ENCODE results near the gene TRHDE.

Gene TRHDE

DNA sequence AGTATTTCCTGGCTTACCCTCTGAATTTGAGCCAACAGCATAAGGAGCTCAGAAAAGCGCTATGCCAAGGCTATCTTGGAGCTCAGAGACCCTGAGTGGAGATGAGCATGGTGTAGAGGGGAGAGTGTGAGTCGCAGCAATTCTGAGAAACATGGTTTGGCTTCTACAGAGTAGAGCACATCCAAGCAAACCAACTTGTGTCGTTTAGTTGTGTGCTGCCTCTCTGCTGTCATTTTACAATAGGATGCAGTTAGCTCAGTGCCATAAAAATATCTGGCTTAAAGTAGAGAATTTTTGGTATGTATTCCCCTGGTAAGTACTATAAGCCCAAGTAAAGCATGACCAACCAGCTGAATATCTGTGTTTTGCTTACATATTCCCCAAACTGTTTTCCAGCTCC is 249.2 kb downstream of the TRHDE start:
- ATAC-seq: no peak
- Mint-ChIP-seq H3K36me3 (no peaks in the 10 kb centered on the region), H3K4me1 (no peaks in the 10 kb centered on the region), H3K4me3 (no peak overlapping the region), H3K27ac (no peak overlapping the region), H3K9me3 (peaks cover 7% of the 10 kb centered on the region)
- DNase-seq (ENCODE audit: low spot score in 2 of 2): no peak

DNA sequence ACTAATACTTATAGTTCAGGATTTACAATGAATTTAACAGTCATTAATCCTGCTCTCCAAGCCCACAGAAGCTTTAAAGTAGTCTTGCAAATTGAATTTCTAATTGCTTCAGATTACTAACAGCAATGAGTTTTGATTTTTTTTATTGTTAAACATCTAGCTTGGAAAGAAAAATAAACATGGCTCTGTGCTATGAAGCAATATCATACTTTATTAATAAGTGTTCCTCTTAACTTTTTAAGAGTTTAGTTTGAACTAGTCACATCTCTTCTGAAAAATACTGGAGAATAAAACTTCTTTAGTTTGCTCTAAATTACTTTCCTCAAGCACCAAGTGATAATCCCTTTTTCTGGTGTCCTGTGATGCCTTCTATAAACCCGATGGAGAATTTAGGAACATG is 250.2 kb downstream of the TRHDE start:
- no peaks in the 10 kb centered on the region for H3K36me3 Mint-ChIP-seq
- no peak for ATAC-seq
- no peak overlapping the region for H3K4me3 Mint-ChIP-seq
- peaks cover 11% of the 10 kb centered on the region for H3K9me3 Mint-ChIP-seq
- no peaks in the 10 kb centered on the region for H3K4me1 Mint-ChIP-seq
- no peak overlapping the region for H3K27ac Mint-ChIP-seq
- DNase-seq (ENCODE audit: low spot score in 2 of 2): no peak

GRCh38 chr12:72523754-72524153 is 251.6 kb downstream of the TRHDE start:
- Mint-ChIP-seq H3K27ac (no peak overlapping the region), H3K9me3 (peaks cover 11% of the 10 kb centered on the region), H3K4me3 (no peak overlapping the region), H3K4me1 (no peaks in the 10 kb centered on the region), H3K36me3 (no peaks in the 10 kb centered on the region)
- ATAC-seq (no peak), DNase-seq (ENCODE audit: low spot score in 2 of 2) (no peak)

GRCh38 chr12:72535212-72535990 is 263.2 kb downstream of the TRHDE start:
- DNase-seq (ENCODE audit: low spot score in 2 of 2) (no peak), ATAC-seq (no peak)
- no peaks in the 10 kb centered on the region for H3K4me1 Mint-ChIP-seq
- H3K27ac Mint-ChIP-seq: no peak overlapping the region
- no peaks in the 10 kb centered on the region for H3K36me3 Mint-ChIP-seq
- H3K4me3 Mint-ChIP-seq: no peak overlapping the region
- H3K9me3 Mint-ChIP-seq: peaks cover 24% of the 10 kb centered on the region

- DNase-seq (ENCODE audit: low spot score in 2 of 2) (no peak), ATAC-seq (no peak)
- Mint-ChIP-seq H3K4me3 (no peak overlapping the region), H3K4me1 (no peaks in the 10 kb centered on the region), H3K36me3 (no peaks in the 10 kb centered on the region), H3K9me3 (peaks cover 23% of the 10 kb centered on the region), H3K27ac (no peak overlapping the region)
Observed at GRCh38 chr12:72540811-72541210, 268.6 kb downstream of the TRHDE start.

DNA sequence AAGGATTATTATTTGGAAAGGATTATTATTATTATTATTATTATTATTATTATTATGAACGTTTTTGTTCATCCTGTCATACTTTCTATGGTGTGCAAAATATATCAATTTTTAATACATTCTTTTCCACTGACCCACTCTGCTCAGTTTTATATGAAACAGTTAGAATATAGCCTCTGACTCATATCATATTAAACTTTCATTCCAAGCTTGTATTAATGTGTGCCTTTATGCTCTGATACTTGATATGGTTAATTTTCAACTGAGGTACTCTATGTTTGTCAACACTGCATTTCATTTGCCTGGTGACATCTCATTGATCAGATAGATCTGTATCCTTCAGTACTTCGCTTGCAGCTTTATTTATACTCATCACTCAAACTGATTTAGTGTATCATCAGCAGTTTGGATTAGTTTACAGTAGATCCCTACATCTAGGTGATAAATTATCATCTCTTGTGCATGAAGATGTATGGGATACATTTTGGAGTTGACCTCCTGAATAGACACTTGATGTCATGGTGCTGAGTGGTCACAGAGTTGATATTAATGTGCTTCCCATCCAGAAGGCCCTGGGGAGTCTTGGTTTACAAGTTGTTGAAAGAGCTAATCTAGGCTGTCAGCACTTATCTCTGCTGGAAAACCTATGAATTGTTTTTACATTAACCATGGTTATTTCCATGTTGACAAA is 271.8 kb downstream of the TRHDE start:
- peaks cover 13% of the 10 kb centered on the region for H3K9me3 Mint-ChIP-seq
- DNase-seq (ENCODE audit: low spot score in 2 of 2): no peak
- no peak overlapping the region for H3K27ac Mint-ChIP-seq
- ATAC-seq: no peak
- no peaks in the 10 kb centered on the region for H3K36me3 Mint-ChIP-seq
- no peak overlapping the region for H3K4me3 Mint-ChIP-seq
- no peaks in the 10 kb centered on the region for H3K4me1 Mint-ChIP-seq

- H3K4me3 Mint-ChIP-seq: no peak overlapping the region
- H3K27ac Mint-ChIP-seq: no peak overlapping the region
- H3K4me1 Mint-ChIP-seq: no peaks in the 10 kb centered on the region
- no peak for DNase-seq (ENCODE audit: low spot score in 2 of 2)
- ATAC-seq: no peak
- H3K36me3 Mint-ChIP-seq: no peaks in the 10 kb centered on the region
- peaks cover 9% of the 10 kb centered on the region for H3K9me3 Mint-ChIP-seq
Observed at GRCh38 chr12:72546106-72546505, 273.9 kb downstream of the TRHDE start.

DNA sequence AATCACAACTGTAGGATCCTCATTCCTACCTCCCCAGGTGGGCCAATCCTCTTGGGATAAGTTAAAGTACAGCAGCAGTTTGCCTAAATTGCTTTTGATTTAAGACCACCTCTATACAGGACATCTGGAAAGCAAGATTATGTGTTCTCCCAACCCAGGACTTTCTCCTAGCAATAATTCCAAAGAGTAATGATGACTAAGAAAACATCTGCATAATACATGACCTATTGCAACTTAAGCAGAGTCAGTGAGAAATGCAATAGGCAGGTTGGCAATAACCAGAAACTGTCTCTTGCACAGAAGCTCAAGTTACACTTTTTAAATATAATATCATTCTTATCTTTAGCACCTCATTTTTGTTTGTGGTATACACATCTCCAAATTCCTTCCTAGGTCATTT is 275.4 kb downstream of the TRHDE start:
- no peak overlapping the region for H3K4me3 Mint-ChIP-seq
- peaks cover 21% of the 10 kb centered on the region for H3K9me3 Mint-ChIP-seq
- ATAC-seq (no peak), DNase-seq (ENCODE audit: low spot score in 2 of 2) (no peak)
- H3K4me1 Mint-ChIP-seq: no peaks in the 10 kb centered on the region
- H3K36me3 Mint-ChIP-seq: no peaks in the 10 kb centered on the region
- H3K27ac Mint-ChIP-seq: no peak overlapping the region

DNA sequence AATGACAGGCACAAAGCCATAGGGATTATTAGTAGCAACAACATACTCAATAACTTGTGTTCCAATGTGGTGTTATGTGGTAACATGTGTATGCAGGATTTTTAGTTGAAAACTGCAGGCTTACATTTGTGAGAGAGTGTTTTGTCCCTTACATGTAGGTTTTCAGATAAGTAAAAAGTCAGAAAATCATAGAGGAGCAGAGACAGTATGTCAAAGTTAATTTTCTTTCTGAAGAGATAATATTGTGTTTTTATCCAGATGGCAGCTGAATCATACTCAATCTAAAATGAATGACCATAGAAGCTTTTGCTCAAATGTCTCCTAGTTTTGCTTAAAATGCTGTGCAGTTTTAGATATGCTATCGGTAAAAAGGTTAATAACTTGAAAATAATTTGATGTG is 277.0 kb downstream of the TRHDE start:
- no peak for DNase-seq (ENCODE audit: low spot score in 2 of 2)
- ATAC-seq: no peak
- H3K4me3 Mint-ChIP-seq: no peak overlapping the region
- peaks cover 22% of the 10 kb centered on the region for H3K9me3 Mint-ChIP-seq
- no peaks in the 10 kb centered on the region for H3K36me3 Mint-ChIP-seq
- no peak overlapping the region for H3K27ac Mint-ChIP-seq
- no peaks in the 10 kb centered on the region for H3K4me1 Mint-ChIP-seq

DNA sequence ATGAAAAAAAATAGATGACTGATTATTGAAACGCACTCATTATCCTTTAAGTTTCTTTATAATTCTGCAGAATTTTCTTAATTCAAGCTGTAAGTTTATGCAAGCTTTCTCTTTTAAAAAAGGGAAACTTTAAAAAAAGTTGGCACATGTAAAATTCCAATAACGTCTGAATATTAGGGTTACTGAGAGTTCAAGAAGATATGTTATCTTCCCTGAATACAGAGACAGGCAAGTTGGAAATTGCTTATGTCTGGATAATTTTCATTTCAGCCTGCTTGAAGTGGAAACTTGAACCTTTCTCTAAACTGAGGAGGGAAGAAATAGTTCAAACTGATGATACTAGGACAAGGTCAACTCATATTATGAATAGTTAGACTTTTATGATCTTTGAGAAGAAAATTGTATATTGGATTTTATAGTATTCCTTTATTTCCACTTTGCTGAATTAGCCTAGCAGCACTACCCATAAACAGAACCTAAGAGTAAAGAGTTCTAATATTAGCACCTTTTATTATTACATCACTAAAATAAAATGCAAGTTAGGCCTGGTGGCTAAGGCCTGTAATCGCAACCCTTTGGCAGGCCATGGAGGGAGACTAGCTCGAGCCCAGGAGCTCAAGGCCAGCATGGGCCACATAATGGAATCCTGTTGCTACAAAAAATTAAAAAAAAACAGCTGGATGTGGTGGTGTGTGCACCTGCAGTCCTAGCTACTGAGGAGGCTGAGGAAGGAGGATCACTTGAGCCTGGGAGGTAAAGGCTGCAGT is 288.0 kb downstream of the TRHDE start:
- H3K4me1 Mint-ChIP-seq: no peaks in the 10 kb centered on the region
- H3K27ac Mint-ChIP-seq: no peak overlapping the region
- ATAC-seq (no peak), DNase-seq (ENCODE audit: low spot score in 2 of 2) (no peak)
- no peak overlapping the region for H3K4me3 Mint-ChIP-seq
- H3K36me3 Mint-ChIP-seq: no peaks in the 10 kb centered on the region
- peaks cover 12% of the 10 kb centered on the region for H3K9me3 Mint-ChIP-seq

- no peaks in the 10 kb centered on the region for H3K36me3 Mint-ChIP-seq
- no peak overlapping the region for H3K4me3 Mint-ChIP-seq
- no peak overlapping the region for H3K27ac Mint-ChIP-seq
- peaks cover 8% of the 10 kb centered on the region for H3K9me3 Mint-ChIP-seq
- no peaks in the 10 kb centered on the region for H3K4me1 Mint-ChIP-seq
- no peak for ATAC-seq
- no peak for DNase-seq (ENCODE audit: low spot score in 2 of 2)
Observed at GRCh38 chr12:72570601-72571000, 298.4 kb downstream of the TRHDE start.

DNA sequence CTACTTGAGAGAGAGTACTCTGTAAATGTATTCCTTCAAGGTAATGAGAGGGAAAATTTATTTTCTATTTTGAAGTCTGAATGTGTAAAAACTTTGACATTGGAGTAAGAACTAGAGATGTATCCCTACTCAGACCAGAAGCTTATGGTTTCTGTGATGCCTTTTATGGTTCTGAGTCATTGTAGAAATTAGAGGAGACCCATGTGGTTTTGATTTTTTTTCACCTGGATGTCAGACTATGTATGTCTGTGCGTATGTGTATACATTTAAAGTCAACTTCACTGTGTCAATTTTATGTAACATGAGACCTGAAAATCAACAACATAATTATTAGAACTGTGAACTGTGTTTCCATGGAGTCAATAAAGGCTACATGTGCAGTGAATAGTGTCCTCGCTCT is 302.0 kb downstream of the TRHDE start:
- DNase-seq (ENCODE audit: low spot score in 2 of 2) (no peak), ATAC-seq (no peak)
- Mint-ChIP-seq H3K9me3 (peaks cover 7% of the 10 kb centered on the region), H3K36me3 (no peaks in the 10 kb centered on the region), H3K4me3 (no peak overlapping the region), H3K4me1 (no peaks in the 10 kb centered on the region), H3K27ac (no peak overlapping the region)

GRCh38 chr12:72578327-72578726 is 306.2 kb downstream of the TRHDE start:
- Mint-ChIP-seq H3K9me3 (peaks cover 6% of the 10 kb centered on the region), H3K4me3 (no peak overlapping the region), H3K36me3 (no peaks in the 10 kb centered on the region), H3K27ac (no peak overlapping the region), H3K4me1 (no peaks in the 10 kb centered on the region)
- ATAC-seq (no peak), DNase-seq (ENCODE audit: low spot score in 2 of 2) (no peak)

DNA sequence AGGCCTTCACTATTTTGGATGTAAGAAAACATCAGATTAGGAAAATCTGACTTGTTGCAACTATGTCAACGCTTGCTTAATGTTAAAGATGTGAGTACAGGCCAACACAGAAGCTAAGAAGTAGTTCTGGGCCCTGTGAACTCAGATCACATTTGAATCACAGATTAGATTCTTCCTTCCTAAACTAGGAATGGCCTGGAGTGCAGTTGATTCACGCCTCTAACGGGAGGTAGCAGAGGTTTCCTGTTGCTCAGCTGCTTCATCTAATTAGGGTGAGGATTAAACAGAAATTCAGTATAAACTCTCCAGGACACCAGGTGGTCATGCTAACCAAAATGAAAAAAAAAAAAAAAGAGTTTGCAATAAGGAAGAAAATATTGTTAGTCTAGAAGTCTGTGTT is 314.3 kb downstream of the TRHDE start:
- Mint-ChIP-seq H3K4me1 (no peaks in the 10 kb centered on the region), H3K27ac (no peak overlapping the region), H3K4me3 (no peak overlapping the region), H3K9me3 (peaks cover 21% of the 10 kb centered on the region), H3K36me3 (no peaks in the 10 kb centered on the region)
- ATAC-seq (no peak), DNase-seq (ENCODE audit: low spot score in 2 of 2) (no peak)

GRCh38 chr12:72602581-72602980 is 330.4 kb downstream of the TRHDE start:
- Mint-ChIP-seq H3K9me3 (peaks cover 16% of the 10 kb centered on the region), H3K36me3 (no peaks in the 10 kb centered on the region), H3K27ac (no peak overlapping the region), H3K4me3 (no peak overlapping the region), H3K4me1 (no peaks in the 10 kb centered on the region)
- ATAC-seq: no peak
- DNase-seq (ENCODE audit: low spot score in 2 of 2): no peak

- Mint-ChIP-seq H3K9me3 (peaks cover 23% of the 10 kb centered on the region), H3K27ac (no peak overlapping the region), H3K4me1 (no peaks in the 10 kb centered on the region), H3K36me3 (no peaks in the 10 kb centered on the region), H3K4me3 (no peak overlapping the region)
- no peak for DNase-seq (ENCODE audit: low spot score in 2 of 2)
- no peak for ATAC-seq
Observed at GRCh38 chr12:72605975-72606374, 333.8 kb downstream of the TRHDE start.
